Subcutaneous adipose tissue (tissue), 4 donors: ENCODE data around the gene NHERF1. TPM values are rescaled to one million over a fixed set of nuclear protein-coding genes. Genes with fewer than 3 reads are reported as not detected.

Experiments used
- total RNA-seq, 4 donors: library from RNA; depleted of rRNA; stranded (reverse); fragments of >200 nt; gene quantifications; one replicate each; pipeline ENCODE4 v1.1.0, GENCODE V29; 2016
- TF ChIP-seq, protein P1 (sequence below): fragments of 450-650 bp; IDR thresholded peaks from one replicate; pipeline ENCODE4 v1.5.1; 2016; ENCODE audit warnings: low read depth, mild to moderate bottlenecking, control low read depth, antibody characterized with exemption, moderate library complexity

NHERF1 gene
- total RNA-seq, 4 donors from 2014 or later, result 10.3 to 26.2 (median 15.1) TPM

DNA sequence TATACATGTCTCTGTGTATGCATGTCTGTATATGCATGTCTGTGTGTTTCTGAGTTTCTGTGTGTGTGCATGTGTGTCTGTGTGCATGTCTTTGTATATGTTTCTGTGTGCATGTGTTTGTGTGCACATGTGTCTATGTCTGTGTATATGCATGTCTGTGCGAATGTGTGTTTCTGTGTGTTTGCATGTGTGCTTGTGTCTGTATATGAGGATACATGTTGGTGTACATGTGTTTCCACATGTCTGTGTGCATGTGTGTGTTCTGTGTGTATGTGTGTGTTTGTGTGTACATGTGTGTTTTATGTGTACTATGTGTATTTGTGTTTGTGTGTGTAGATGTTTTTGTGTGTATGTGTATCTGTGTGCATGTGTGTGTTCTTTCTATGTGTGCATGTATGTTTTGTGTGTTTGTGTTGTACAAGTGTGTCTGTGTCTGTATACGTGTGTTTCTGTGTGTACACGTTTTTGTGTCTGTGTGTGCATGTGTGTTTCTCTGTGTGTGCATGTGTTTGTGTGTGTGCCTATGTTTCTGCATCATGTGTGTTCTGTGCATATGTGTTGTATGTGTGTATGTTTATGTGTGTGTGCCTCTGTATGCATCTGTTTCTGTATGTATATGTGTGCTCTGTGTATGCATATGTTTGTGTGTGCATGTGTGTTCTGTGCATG is 20.3 kb upstream of the NHERF1 start:
- TF ChIP-seq, protein P1, sequence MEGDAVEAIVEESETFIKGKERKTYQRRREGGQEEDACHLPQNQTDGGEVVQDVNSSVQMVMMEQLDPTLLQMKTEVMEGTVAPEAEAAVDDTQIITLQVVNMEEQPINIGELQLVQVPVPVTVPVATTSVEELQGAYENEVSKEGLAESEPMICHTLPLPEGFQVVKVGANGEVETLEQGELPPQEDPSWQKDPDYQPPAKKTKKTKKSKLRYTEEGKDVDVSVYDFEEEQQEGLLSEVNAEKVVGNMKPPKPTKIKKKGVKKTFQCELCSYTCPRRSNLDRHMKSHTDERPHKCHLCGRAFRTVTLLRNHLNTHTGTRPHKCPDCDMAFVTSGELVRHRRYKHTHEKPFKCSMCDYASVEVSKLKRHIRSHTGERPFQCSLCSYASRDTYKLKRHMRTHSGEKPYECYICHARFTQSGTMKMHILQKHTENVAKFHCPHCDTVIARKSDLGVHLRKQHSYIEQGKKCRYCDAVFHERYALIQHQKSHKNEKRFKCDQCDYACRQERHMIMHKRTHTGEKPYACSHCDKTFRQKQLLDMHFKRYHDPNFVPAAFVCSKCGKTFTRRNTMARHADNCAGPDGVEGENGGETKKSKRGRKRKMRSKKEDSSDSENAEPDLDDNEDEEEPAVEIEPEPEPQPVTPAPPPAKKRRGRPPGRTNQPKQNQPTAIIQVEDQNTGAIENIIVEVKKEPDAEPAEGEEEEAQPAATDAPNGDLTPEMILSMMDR, result no peak

DNA sequence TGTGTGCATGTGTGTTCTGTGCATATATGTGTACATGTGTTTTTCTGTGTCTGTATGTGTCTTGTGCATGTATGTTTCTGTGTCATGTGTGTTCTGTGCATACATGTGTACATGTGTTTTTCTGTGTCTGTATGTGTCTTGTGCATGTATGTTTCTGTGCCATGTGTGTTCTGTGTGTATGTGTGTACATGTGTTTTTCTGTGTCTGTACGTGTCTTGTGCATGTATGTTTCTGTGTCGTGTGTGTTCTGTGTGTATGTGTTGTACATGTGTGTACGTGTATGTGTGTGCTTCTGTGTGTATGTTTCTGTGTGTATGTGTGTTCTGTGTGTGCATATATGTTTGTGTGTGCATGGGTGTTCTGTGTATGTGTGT is 19.7 kb upstream of the NHERF1 start:
- TF ChIP-seq, protein P1, result no peak

DNA sequence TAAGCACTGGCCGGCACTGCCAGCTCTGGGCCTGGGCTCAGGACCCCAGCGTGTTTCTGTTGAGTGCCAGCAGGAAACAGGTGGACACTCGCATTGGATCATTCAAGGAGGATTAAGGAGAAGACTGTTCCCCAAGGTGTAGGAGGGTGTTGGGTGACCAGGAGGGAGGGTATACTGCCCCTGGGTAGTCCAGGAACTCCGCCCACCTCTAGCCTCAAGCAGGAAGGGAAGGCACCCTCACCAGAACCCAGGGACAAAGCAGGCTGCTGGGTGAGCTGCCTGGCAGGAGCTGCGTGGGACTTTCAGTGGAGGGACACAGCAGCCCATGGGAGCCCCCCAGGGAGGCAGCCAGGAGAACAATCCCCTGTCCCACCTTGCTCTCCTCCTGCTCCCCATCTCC is 19.1 kb upstream of the NHERF1 start:
- TF ChIP-seq, protein P1, result no peak

DNA sequence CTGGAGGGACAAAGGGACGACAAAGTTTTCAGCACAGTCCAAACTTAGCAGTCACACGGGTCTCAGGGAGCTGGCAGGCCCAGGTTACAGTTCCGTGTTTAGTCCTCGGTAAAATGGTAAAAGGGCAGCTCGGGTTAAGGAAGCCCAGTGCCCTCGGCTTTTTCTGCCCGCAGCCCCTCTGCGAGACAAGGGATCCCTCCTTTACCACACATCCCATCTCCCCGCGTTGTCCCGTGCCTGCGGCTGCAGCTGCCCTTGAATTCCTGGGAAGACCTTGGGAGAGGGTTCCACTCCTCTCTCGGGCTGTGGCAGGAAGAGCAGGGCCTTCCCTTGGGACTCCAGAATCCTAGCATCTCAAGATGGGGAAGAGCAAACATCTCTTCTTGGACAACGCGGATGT is 18.6 kb upstream of the NHERF1 start:
- TF ChIP-seq, protein P1, result no peak

DNA sequence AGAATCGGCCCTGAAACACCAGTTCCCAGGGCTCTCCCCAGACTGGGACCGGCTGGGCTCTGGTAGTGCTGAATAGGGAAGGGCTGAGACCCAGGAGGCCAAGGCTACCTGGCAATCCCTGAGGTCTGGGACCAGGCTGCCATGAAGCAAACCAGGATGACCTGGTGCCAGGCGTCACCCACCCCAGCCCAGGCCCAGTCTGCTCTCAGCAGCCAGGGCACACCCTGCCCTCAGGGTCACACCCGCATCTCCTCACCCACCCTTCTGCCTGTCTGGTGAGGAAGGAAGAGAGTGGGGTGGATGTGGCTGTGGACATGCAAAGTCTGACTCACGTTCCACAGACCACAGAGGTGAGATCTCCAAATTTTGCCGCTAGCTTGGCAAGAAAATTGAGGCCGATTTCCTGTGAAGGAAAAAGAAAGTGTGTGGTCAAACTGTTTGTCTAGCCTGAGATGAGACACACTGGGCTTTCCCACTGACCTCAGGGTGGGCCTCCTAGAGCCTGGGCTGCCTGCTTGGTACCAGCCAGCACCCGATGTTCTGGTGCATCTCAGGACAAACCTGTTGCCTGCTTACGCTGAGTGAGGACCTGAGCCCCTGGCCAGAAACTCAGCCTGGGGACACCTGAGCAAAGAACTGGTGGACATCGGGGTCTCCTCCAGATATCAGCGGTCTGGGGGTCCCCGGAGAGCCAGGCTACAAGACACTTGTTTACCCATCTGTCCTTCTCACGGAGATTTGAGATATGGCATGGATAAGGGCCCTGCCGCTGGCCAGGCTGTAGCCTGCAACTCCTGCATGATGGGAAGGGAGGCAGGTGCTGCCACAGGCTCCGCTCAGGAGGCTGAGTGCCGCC is 17.7 kb upstream of the NHERF1 start:
- TF ChIP-seq, protein P1, result no peak

DNA sequence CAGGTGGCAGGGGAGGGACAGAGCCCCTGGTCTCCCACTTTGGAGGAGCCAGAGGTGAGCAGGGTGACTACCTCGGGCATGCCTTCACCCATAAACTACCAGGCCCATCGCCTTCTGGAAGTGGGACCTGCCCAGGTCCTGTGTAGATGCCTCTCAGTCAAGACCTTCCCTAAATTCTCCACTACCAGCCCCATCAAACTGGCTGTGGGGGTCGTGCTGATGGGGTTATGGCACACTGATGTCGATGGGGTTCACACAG is 17.2 kb upstream of the NHERF1 start:
- TF ChIP-seq, protein P1, result no peak

DNA sequence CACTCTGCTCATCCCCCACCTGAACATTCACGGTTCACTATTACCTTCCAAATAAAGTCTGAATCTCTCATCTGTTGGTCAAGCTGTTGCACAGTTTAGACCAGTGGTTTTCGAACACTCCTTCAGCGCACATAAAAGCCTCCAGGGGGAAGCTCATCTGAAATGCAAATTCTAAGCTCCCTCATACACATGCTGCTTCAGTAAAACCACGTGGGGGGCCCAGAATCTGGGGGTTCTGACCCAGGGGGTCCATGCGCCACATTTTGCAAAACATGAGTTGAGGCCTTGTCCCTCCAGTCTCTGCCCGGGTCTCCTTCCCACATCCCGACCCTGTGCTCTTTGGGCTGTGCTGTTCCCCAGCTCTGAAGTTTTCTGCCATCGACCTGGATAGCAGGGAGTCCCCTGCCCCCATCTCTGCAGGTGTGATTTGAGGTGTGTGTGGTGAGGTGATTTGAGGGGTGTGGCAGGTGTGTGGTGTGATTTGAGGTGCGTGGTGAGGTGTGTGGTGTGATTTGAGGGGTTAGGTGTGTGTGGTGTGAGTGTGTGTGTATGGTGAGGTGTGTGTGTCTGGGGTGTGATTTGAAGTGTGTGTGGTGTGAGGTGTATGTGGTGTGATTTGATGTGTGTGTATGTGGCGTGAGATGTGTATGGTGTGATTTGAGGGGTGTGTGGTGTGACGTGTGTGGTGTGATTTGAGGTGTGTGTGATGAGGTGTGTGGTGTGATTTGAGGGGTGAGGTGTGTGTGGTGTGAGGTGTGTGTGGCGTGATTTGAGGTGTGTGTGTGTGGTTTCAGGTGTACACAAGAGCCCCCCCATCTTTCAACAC is 16.2 kb upstream of the NHERF1 start:
- TF ChIP-seq, protein P1, result no peak
